HCT116 (cell line): Measurements from ENCODE around the gene PRKG1. TPM values are rescaled to one million over a fixed set of nuclear protein-coding genes. Genes with fewer than 3 reads are reported as not detected.

ENCODE experiments used
- ATAC-seq: fragments of 200-7000 bp; cut with Tn5 transposase; 2 replicates; pipeline ENCODE4 v1.9.1; 2020; ENCODE audit warnings: mild to moderate bottlenecking, moderate library complexity
- BruUV-seq: library from RNA; stranded (reverse); fragments of 400-500 nt; replicated peaks from 2 replicates; lab custom pipeline; 2021; lab: Mats Ljungman, UMichigan
- CTCF ChIA-PET: fragments of 300-600 bp; sonication (Branson Sonifier 250); formaldehyde crosslinking; loops from one replicate; lab custom pipeline; 2021; ENCODE audit warnings: antibody characterized with exemption; lab: Charles Lee
- POLR2A ChIA-PET: fragments of 300-600, 350-600 bp; sonication (Branson Sonifier 250); formaldehyde crosslinking; loops from one replicate; lab custom pipeline; 2021; ENCODE audit warnings: antibody characterized with exemption; lab: Charles Lee
- RAD21 ChIA-PET, 2 experiments: fragments of 300-600 bp; sonication (Branson Sonifier 250); formaldehyde crosslinking; loops; one replicate each; lab custom pipeline; 2023; ENCODE audit warnings: low total read pairs in 2 of 2; ENCODE audit not compliant: uncharacterized antibody in 2 of 2, unreplicated experiment in 2 of 2, low non-redundant PET in 1 of 2; lab: Charles Lee
- DNase-seq: peaks from one replicate; pipeline ENCODE4 v3.0.0-alpha.2; 2010; ENCODE audit warnings: low read depth, low spot score
- H2AFZ ChIP-seq: fragments of 200-600 bp; shearing (Covaris generic), sonication (generic); 2 replicates; pipeline ENCODE4 v1.6.1; 2017; ENCODE audit warnings: low read depth, mixed run types, mixed read lengths, antibody characterized with exemption, low read length; ENCODE audit not compliant: poor library complexity, severe bottlenecking
- H3K27ac ChIP-seq: 2 replicates; pipeline ENCODE4 v1.5.1; 2012; ENCODE audit warnings: low read depth, low read length
- H3K27me3 ChIP-seq: fragments of 200-600 bp; sonication (generic); 2 replicates; pipeline ENCODE4 v1.6.1; 2016; ENCODE audit warnings: mixed run types, low read length, mixed read lengths; ENCODE audit not compliant: insufficient read depth
- H3K36me3 ChIP-seq, 2 experiments: fragments of 200-500 bp in 1 of 2; fragments of 200-600 bp in 1 of 2; sonication (Bioruptor generic) in 1 of 2; sonication (generic) in 1 of 2; 2 replicates each; pipeline versions ENCODE4 v1.5.1 to v1.6.1; 2014 to 2016; ENCODE audit warnings: low read length in 2 of 2, inconsistent platforms in 1 of 2, mixed read lengths in 1 of 2, mixed run types in 1 of 2; ENCODE audit not compliant: insufficient read depth in 2 of 2, control insufficient read depth in 1 of 2
- H3K4me1 ChIP-seq, 2 experiments: fragments of 200-600 bp in 1 of 2; sonication (generic) in 1 of 2; 2 replicates each; pipeline versions ENCODE4 v1.5.1 to v1.6.1; 2012 to 2017; ENCODE audit warnings: low read length in 2 of 2, inconsistent platforms in 1 of 2, mild to moderate bottlenecking in 1 of 2, mixed read lengths in 1 of 2, mixed run types in 1 of 2, moderate library complexity in 1 of 2; ENCODE audit not compliant: insufficient read depth in 2 of 2, control insufficient read depth in 1 of 2
- H3K4me2 ChIP-seq: fragments of 200-600 bp; sonication (generic); 2 replicates; pipeline ENCODE4 v1.6.1; 2017; ENCODE audit warnings: mixed run types, low read length, mixed read lengths
- H3K4me3 ChIP-seq, 2 experiments: fragments of 200-600 bp in 1 of 2; sonication (generic) in 1 of 2; replicated peaks in 1 of 2; 2 replicates each; pipeline ENCODE4 v1.5.1; 2011 to 2016; ENCODE audit warnings: low read length in 2 of 2, control low read depth in 1 of 2, low read depth in 1 of 2, mild to moderate bottlenecking in 1 of 2, mixed read lengths in 1 of 2, mixed run types in 1 of 2
- H3K79me2 ChIP-seq: fragments of 200-600 bp; sonication (generic); 2 replicates; pipeline ENCODE4 v1.6.1; 2017; ENCODE audit warnings: mild to moderate bottlenecking, mixed run types, low read length, moderate library complexity, mixed read lengths; ENCODE audit not compliant: insufficient read depth
- H3K9ac ChIP-seq: fragments of 200-600 bp; sonication (generic); 2 replicates; pipeline ENCODE4 v1.6.1; 2016; ENCODE audit warnings: low read length, mixed read lengths
- H3K9me2 ChIP-seq: fragments of 200-600 bp; sonication (generic), shearing (Covaris generic); 2 replicates; pipeline ENCODE4 v1.6.1; 2017; ENCODE audit warnings: mixed run types, mild to moderate bottlenecking, moderate library complexity; ENCODE audit not compliant: insufficient read depth
- H3K9me3 ChIP-seq, 2 experiments: fragments of 200-500 bp in 1 of 2; fragments of 200-600 bp in 1 of 2; sonication (Bioruptor generic) in 1 of 2; sonication (generic) in 1 of 2; 2 replicates each; pipeline ENCODE4 v1.6.1; 2014 to 2017; ENCODE audit warnings: low read length in 2 of 2, mixed read lengths in 2 of 2, inconsistent platforms in 1 of 2, low read depth in 1 of 2, mild to moderate bottlenecking in 1 of 2, mixed run types in 1 of 2, moderate library complexity in 1 of 2; ENCODE audit not compliant: control insufficient read depth in 1 of 2, insufficient read depth in 1 of 2
- H4K20me1 ChIP-seq: fragments of 200-600 bp; sonication (generic), shearing (Covaris generic); 2 replicates; pipeline ENCODE4 v1.6.1; 2017; ENCODE audit warnings: mixed run types, mild to moderate bottlenecking, moderate library complexity; ENCODE audit not compliant: insufficient read depth
- CBX3 ChIP-seq: IDR thresholded peaks from 2 replicates; pipeline ENCODE4 v1.6.1; 2012; ENCODE audit warnings: low read depth
- EZH2 ChIP-seq: fragments of 200-600 bp; sonication (generic); IDR thresholded peaks from 2 replicates; pipeline ENCODE4 v1.6.1; 2017; ENCODE audit warnings: antibody characterized with exemption, mixed run types
- JUND ChIP-seq: IDR thresholded peaks from 2 replicates; pipeline ENCODE4 v1.6.1; 2012
- POLR2A ChIP-seq: IDR thresholded peaks from 2 replicates; pipeline ENCODE4 v1.7.0; 2011; ENCODE audit warnings: borderline replicate concordance; ENCODE audit not compliant: insufficient read depth, insufficient read length; ENCODE audit errors: extremely low read depth
- RAD21 ChIP-seq: IDR thresholded peaks from 2 replicates; pipeline ENCODE4 v1.6.1; 2012; ENCODE audit warnings: low read depth, mild to moderate bottlenecking
- SIN3A ChIP-seq: IDR thresholded peaks from 2 replicates; pipeline ENCODE4 v1.6.1; 2012; ENCODE audit warnings: low read depth
- SP1 ChIP-seq: IDR thresholded peaks from 2 replicates; pipeline ENCODE4 v1.6.1; 2012; ENCODE audit warnings: low read depth
- SRF ChIP-seq: IDR thresholded peaks from 2 replicates; pipeline ENCODE4 v1.6.1; 2012; ENCODE audit warnings: low read depth
- ZBTB33 ChIP-seq: IDR thresholded peaks from 2 replicates; pipeline ENCODE4 v1.6.1; 2011; ENCODE audit warnings: mild to moderate bottlenecking, low read length, moderate library complexity; ENCODE audit not compliant: insufficient replicate concordance; ENCODE audit errors: extremely low read depth
- ZFX ChIP-seq: fragments of 450-650 bp; IDR thresholded peaks from 2 replicates; pipeline ENCODE4 v1.6.1; 2017
- intact Hi-C: fragments of 100-400 bp; cut with micrococcal nuclease; formaldehyde crosslinking; loops from 2 replicates; pipeline ENCODE4 v1.10.0; 2022
- total RNA-seq: library from RNA; stranded (reverse); gene quantifications from one replicate; pipeline ENCODE4 v1.2.1, GENCODE V29; 2021; ENCODE audit not compliant: unreplicated experiment
- TF ChIP-seq, protein P1 (sequence below), 3 experiments: fragments of 200-600 bp in 1 of 3; sonication (generic) in 1 of 3; IDR thresholded peaks in 2 of 3; conservative IDR thresholded peaks in 1 of 3; 2 replicates each; pipeline ENCODE4 v1.5.1; 2012 to 2017; ENCODE audit warnings: low read depth in 2 of 3, low read length in 2 of 3, antibody characterized with exemption in 1 of 3, borderline replicate concordance in 1 of 3, control low read depth in 1 of 3, mild to moderate bottlenecking in 1 of 3, mixed read lengths in 1 of 3, mixed run types in 1 of 3, moderate library complexity in 1 of 3; ENCODE audit not compliant: insufficient read depth in 1 of 3
- TF ChIP-seq, protein P2 (sequence below): IDR thresholded peaks from 2 replicates; pipeline ENCODE4 v1.6.1; 2012

Gene PRKG1
- total RNA-seq, 1 experiment from 2014 or later: 1.4 TPM

DNA sequence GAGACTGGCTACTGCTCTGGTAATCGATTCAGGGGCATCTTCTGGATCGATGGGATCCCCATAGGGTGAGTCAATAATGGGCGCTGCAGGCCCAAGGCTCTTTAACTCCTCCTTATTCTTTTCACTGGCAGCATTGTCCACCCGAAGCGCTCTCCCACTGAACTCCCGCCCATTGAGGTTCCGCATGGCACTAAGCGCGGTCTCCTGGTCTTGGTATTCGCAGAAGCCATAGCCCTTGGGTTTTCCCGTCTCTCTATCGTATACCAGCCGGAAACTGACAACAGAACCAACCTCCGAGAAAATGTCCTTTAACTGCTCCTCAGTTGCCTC, 624.8 kb downstream of the PRKG1 start:
- H3K36me3 ChIP-seq: no peaks in the 10 kb centered on the region
- peak overlapping the region; percentile 20 for H2AFZ ChIP-seq
- intact Hi-C loops: no loop called here
- H3K9ac ChIP-seq: peak overlapping the region; percentile 70
- DNase-seq (no peak), ATAC-seq (peak; percentile 56)
- RAD21 ChIA-PET: no interaction called here
- H3K9me2 ChIP-seq: no peaks in the 10 kb centered on the region
- CTCF ChIA-PET: no interaction called here
- H3K79me2 ChIP-seq: peaks cover 35% of the 10 kb centered on the region
- no peaks in the 10 kb centered on the region for H3K9me3 ChIP-seq
- peaks cover 12 to 15% of the 10 kb centered on the region in 2 experiments; a peak in 3 of 4 replicates for H3K4me1 ChIP-seq
- peak overlapping the region; percentile 88 for H3K4me2 ChIP-seq
- no peaks in the 10 kb centered on the region for H3K27me3 ChIP-seq
- peak overlapping the region; percentile 71 to 95 for H3K4me3 ChIP-seq
- BruUV-seq: TSS peak; percentile 67
- TF ChIP-seq SIN3A (no peak), SRF (no peak), POLR2A (no peak), ZFX (0 out of 2 replicates have a peak, but pooled peaks have one; percentile 32), CBX3 (no peak), RAD21 (no peak), EZH2 (no peak)
- TF ChIP-seq, all 23 proteins: peak for 1
- POLR2A ChIA-PET: no interaction called here
- no peaks in the 10 kb centered on the region for H4K20me1 ChIP-seq
- H3K27ac ChIP-seq: peak overlapping the region; percentile 77

- ATAC-seq: peak; percentile 90
- Histone ChIP-seq H2AFZ (peak within 1 kb of the TSS; percentile 20), H3K4me3 (peak within 1 kb of the TSS; percentile 71 to 95), H3K4me1 (peaks cover 12 to 15% of the 10 kb centered on the region in 2 experiments; a peak in 3 of 4 replicates), H3K4me2 (peak within 1 kb of the TSS; percentile 88), H3K27me3 (no peaks in the 10 kb centered on the region), H4K20me1 (no peaks in the 10 kb centered on the region), H3K36me3 (no peaks in the 10 kb centered on the region), H3K9me3 (no peaks in the 10 kb centered on the region), H3K9me2 (no peaks in the 10 kb centered on the region), H3K9ac (peak within 1 kb of the TSS; percentile 70), H3K27ac (peak within 1 kb of the TSS; percentile 77), H3K79me2 (peaks cover 35% of the 10 kb centered on the region)
- DNase-seq: peak; percentile 94
- ChIA-PET CTCF (no interaction called here), POLR2A (no interaction called here), RAD21 (no interaction called here)
- no TSS peak for BruUV-seq
- intact Hi-C loops: no loop called here
- TF ChIP-seq JUND (0 out of 2 replicates have a peak, but pooled peaks have one; percentile 8), SIN3A (peak; percentile 50), ZBTB33 (no peak), SP1 (peak; percentile 61)
- TF ChIP-seq, protein P1, sequence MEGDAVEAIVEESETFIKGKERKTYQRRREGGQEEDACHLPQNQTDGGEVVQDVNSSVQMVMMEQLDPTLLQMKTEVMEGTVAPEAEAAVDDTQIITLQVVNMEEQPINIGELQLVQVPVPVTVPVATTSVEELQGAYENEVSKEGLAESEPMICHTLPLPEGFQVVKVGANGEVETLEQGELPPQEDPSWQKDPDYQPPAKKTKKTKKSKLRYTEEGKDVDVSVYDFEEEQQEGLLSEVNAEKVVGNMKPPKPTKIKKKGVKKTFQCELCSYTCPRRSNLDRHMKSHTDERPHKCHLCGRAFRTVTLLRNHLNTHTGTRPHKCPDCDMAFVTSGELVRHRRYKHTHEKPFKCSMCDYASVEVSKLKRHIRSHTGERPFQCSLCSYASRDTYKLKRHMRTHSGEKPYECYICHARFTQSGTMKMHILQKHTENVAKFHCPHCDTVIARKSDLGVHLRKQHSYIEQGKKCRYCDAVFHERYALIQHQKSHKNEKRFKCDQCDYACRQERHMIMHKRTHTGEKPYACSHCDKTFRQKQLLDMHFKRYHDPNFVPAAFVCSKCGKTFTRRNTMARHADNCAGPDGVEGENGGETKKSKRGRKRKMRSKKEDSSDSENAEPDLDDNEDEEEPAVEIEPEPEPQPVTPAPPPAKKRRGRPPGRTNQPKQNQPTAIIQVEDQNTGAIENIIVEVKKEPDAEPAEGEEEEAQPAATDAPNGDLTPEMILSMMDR (IDR thresholded peaks at IDR 0.05 in 2 of 3, conservative IDR thresholded peaks at IDR 0.05 in 1 of 3; ENCODE audit: borderline replicate concordance in 1 of 3, insufficient read depth in 1 of 3, low read depth in 2 of 3, low read length in 2 of 3): no peak
- TF ChIP-seq, protein P2, sequence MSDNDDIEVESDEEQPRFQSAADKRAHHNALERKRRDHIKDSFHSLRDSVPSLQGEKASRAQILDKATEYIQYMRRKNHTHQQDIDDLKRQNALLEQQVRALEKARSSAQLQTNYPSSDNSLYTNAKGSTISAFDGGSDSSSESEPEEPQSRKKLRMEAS: peak; percentile 88
These were observed 625.4 kb downstream of the PRKG1 start, which contains the start of gene CSTF2T for GRCh38 chr10:51699475-51700227. CSTF2T (minus strand) TSS chr10:51699595; CDS start chr10:51699549, 46 bp downstream.
